Measurements from ENCODE around the gene RARB.

- TF ChIP-seq ZBTB11 (tag by site-specific recombination; conservative IDR thresholded peaks at IDR 0.05; ENCODE audit: low read depth), result no peak
- no peak for TF ChIP-seq CTCF (tag by site-specific recombination; IDR thresholded peaks at IDR 0.05)
- no peak for TF ChIP-seq ZNF202 (tag by site-specific recombination; IDR thresholded peaks at IDR 0.05; ENCODE audit: borderline replicate concordance)
Measured at GRCh38 chr3:25452740-25453139, 24.7 kb downstream of the RARB start.
